RWPE2 (cell line): ENCODE results near the gene LRP10.
A peak's percentile ranks its signal among the peaks of the same experiment; 100 is the strongest.

Experiments
- ATAC-seq: fragments of 200-7000 bp; cut with Tn5 transposase; 3 replicates; pipeline ENCODE4 v1.9.1; 2021; ENCODE audit warnings: low read depth
- DNase-seq: peaks from one replicate; pipeline ENCODE4 v3.0.0-alpha.2; 2020; ENCODE audit warnings: low spot score
- H3K27ac ChIP-seq: fragments of 450-650 bp; 2 replicates; pipeline ENCODE4 v1.5.1; 2017; ENCODE audit warnings: mild to moderate bottlenecking; ENCODE audit not compliant: poor library complexity, severe bottlenecking
- H3K27me3 ChIP-seq: fragments of 250-450 bp; sonication (Bioruptor Pico); 2 replicates; pipeline ENCODE4 v1.5.1; 2021; ENCODE audit warnings: mild to moderate bottlenecking, moderate library complexity; ENCODE audit not compliant: insufficient read depth, poor library complexity, severe bottlenecking
- H3K36me3 ChIP-seq: fragments of 250-450 bp; sonication (Bioruptor Pico); 2 replicates; pipeline ENCODE4 v1.5.1; 2020; ENCODE audit warnings: low read depth, mild to moderate bottlenecking, moderate library complexity
- H3K4me1 ChIP-seq: fragments of 250-450 bp; sonication (Bioruptor Pico); 2 replicates; pipeline ENCODE4 v1.5.1; 2021; ENCODE audit warnings: mild to moderate bottlenecking, moderate library complexity; ENCODE audit not compliant: insufficient read depth, poor library complexity, severe bottlenecking
- H3K4me3 ChIP-seq: fragments of 250-450 bp; sonication (Bioruptor Pico); 2 replicates; pipeline ENCODE4 v1.5.1; 2021; ENCODE audit warnings: mild to moderate bottlenecking, moderate library complexity; ENCODE audit not compliant: severe bottlenecking
- H3K9me3 ChIP-seq: fragments of 250-450 bp; sonication (Bioruptor Pico); 2 replicates; pipeline ENCODE4 v1.5.1; 2021; ENCODE audit warnings: mild to moderate bottlenecking, moderate library complexity; ENCODE audit not compliant: severe bottlenecking
- CTCF ChIP-seq: fragments of 450-650 bp; IDR thresholded peaks from one replicate; pipeline ENCODE4 v1.5.1; 2017; ENCODE audit warnings: mild to moderate bottlenecking, moderate library complexity; ENCODE audit not compliant: poor library complexity, severe bottlenecking

The LRP10 gene

DNA sequence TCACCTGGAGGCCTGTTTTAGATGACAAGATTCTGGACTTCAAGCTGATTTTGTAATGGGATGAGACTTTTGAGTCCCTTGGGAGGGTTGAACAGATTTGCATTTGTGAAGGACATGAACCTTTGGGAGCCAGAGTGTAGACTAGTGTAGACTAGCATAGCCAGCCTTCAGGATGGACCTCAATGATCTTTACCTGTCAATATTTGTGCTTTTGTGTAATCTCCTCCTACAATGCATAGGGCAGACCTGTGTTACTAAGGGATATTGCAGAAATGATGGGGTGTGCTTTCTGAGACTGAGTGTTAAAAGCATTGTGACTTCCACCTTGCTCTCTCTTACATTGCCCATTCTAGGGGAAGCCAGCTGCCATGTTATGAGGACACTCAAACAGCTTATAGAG is 9.9 kb upstream of the LRP10 start:
- DNase-seq (peak; percentile 38), ATAC-seq (no peak)
- Histone ChIP-seq H3K36me3 (no peaks in the 10 kb centered on the region), H3K27me3 (no peaks in the 10 kb centered on the region), H3K4me1 (no peaks in the 10 kb centered on the region), H3K27ac (no peak overlapping the region), H3K9me3 (no peaks in the 10 kb centered on the region), H3K4me3 (no peak overlapping the region)
- no peak for TF ChIP-seq CTCF

DNA sequence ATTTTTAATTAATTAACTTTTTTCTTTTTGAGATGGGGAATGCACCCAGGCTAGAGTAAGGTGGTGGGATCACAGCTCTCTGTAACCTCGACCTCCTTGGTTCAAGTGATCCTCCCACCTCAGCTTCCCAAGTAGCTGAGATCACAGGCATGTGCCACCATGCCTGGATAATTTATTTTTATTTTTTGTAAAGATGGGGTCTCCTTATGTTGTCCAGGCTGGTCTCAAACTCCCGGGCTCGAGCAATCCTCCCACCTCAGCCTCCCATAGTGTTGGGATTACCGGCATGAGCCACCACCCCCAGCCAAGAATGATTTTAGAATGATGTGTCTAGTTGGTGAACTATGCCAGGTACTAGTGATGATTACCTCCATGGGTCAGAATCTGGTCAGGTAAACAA is 6.6 kb upstream of the LRP10 start:
- Histone ChIP-seq H3K27ac (no peak overlapping the region), H3K9me3 (no peaks in the 10 kb centered on the region), H3K4me3 (no peak overlapping the region), H3K36me3 (no peaks in the 10 kb centered on the region), H3K27me3 (no peaks in the 10 kb centered on the region), H3K4me1 (no peaks in the 10 kb centered on the region)
- no peak for TF ChIP-seq CTCF
- ATAC-seq, result no peak
- DNase-seq, result peak; percentile 19

DNA sequence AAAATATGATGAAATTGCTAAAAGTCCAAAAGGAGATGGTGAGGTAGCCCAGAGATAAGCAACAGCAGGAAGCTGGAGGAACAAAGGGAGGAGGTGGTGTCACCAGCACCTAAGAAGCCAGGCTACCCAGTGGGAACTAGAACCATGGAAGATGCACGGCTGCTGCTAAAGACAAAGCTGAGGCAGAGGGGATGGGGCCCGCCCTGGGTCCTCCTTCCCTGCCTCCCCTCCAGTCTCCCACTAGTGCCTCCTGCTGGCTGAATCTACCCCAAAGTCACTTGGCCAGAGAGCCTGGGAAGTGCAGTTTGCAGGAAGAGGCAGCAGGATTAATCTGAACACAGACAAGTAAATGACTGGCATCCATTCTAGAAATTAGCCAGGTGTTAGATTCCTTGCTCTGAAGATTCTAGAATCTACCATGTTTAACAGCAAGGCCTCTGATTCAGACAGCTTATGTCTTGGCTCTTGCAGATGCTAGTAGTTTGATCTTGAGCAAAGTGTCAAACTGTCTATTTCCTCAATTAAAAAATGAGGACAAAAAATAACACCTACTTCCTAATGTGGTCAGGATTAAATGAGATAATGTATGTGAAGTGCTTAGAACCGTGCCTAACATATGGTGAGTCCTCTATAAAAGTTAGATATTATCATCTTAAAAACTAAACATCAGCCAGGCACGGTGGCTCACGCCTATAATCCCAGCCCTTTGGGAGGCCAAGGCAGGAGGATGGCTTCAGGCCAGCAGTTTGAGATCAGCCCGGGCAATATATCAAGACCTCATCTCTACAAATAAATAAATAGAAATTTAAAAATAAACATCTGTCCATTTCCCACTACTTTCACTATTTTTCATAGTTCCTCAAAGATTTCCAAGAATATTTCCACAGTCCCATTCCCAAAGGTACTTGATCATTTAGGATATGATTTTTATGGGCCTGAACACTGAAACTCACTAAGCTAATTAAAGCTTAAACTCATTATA is 5.8 kb upstream of the LRP10 start:
- H3K9me3 ChIP-seq, result no peaks in the 10 kb centered on the region
- ATAC-seq (no peak), DNase-seq (peak; percentile 24)

GRCh38 chr14:22866874-22867273 is 4.7 kb upstream of the LRP10 start:
- Histone ChIP-seq H3K4me3 (no peak overlapping the region), H3K27me3 (no peaks in the 10 kb centered on the region), H3K9me3 (no peaks in the 10 kb centered on the region), H3K27ac (no peak overlapping the region), H3K36me3 (no peaks in the 10 kb centered on the region), H3K4me1 (peaks cover 9% of the 10 kb centered on the region)
- no peak for TF ChIP-seq CTCF
- DNase-seq (no peak), ATAC-seq (no peak)

More for the DNA sequence above, 5.8 kb upstream of the LRP10 start:
- no peaks in the 10 kb centered on the region for H3K36me3 ChIP-seq
- no peaks in the 10 kb centered on the region for H3K27me3 ChIP-seq
- H3K4me3 ChIP-seq, result no peak overlapping the region
- peaks cover 6% of the 10 kb centered on the region for H3K4me1 ChIP-seq
- TF ChIP-seq CTCF, result peak; percentile 20
- no peak overlapping the region for H3K27ac ChIP-seq

DNA sequence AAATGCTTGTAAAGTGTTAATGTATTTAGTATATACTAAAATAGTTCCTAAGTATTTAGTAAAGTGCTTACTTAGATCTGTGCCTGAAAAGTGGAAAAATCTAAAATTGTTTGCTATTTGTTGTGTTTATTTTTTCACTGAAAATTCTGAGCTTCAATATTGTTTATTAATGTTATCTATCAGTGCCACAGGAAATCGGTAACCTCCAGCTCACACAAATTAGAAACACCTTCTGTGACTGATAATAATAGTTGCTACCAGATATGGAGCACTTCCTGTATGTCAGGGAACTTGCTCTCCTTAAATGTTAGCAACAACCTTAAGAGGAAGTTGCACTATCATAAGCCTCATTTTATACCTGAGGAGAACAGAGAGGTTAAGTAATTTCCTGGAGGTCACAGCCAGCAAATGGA is 723 bp upstream of the LRP10 start:
- no peak for ATAC-seq
- H3K27ac ChIP-seq, result peak overlapping the region; percentile 91

More for the DNA sequence above, 723 bp upstream of the LRP10 start:
- Histone ChIP-seq H3K4me1 (peaks cover 9% of the 10 kb centered on the region), H3K27me3 (no peaks in the 10 kb centered on the region), H3K9me3 (no peaks in the 10 kb centered on the region), H3K4me3 (peak overlapping the region; percentile 69), H3K36me3 (peaks cover 28% of the 10 kb centered on the region)
- no peak for DNase-seq
- TF ChIP-seq CTCF, result no peak
